H9 (cell line): Measurements from ENCODE around the gene CRCP. TPM values are rescaled to one million over a fixed set of nuclear protein-coding genes. Genes with fewer than 3 reads are reported as not detected.

Source experiments
- DNase-seq: peaks from one replicate; pipeline ENCODE4 v3.0.0-alpha.2; 2017
- H2AFZ ChIP-seq: one replicate; pipeline ENCODE4 v1.6.1; 2013; ENCODE audit warnings: mild to moderate bottlenecking, low read length, control low read depth, moderate library complexity
- H2AK5ac ChIP-seq: 2 replicates; pipeline ENCODE4 v1.6.1; 2013; ENCODE audit warnings: low read length, control low read depth, mixed read lengths; ENCODE audit not compliant: insufficient read length
- H2BK120ac ChIP-seq: one replicate; pipeline ENCODE4 v1.6.1; 2013; ENCODE audit warnings: low read depth, mild to moderate bottlenecking, low read length, control low read depth, inconsistent platforms; ENCODE audit not compliant: poor library complexity, severe bottlenecking
- H2BK12ac ChIP-seq: 2 replicates; pipeline ENCODE4 v1.6.1; 2013; ENCODE audit warnings: low read length, control low read depth, mixed read lengths, low read depth; ENCODE audit not compliant: insufficient read length
- H2BK15ac ChIP-seq: 2 replicates; pipeline ENCODE4 v1.6.1; 2013; ENCODE audit warnings: low read depth, low read length, control low read depth
- H2BK20ac ChIP-seq: one replicate; pipeline ENCODE4 v1.6.1; 2013; ENCODE audit warnings: low read depth, mild to moderate bottlenecking, low read length, control low read depth, inconsistent platforms; ENCODE audit not compliant: poor library complexity, severe bottlenecking
- H2BK5ac ChIP-seq: 2 replicates; pipeline ENCODE4 v1.6.1; 2013; ENCODE audit warnings: low read length, control low read depth, mixed read lengths; ENCODE audit not compliant: insufficient read length
- H3K14ac ChIP-seq: 2 replicates; pipeline ENCODE4 v1.6.1; 2013; ENCODE audit warnings: low read length, control low read depth; ENCODE audit not compliant: insufficient read depth
- H3K18ac ChIP-seq: 2 replicates; pipeline ENCODE4 v1.6.1; 2013; ENCODE audit warnings: low read depth, mild to moderate bottlenecking, mixed read lengths, low read length, control low read depth; ENCODE audit not compliant: insufficient read length
- H3K23ac ChIP-seq: 2 replicates; pipeline ENCODE4 v1.6.1; 2013; ENCODE audit warnings: low read length, control low read depth, mixed read lengths, low read depth; ENCODE audit not compliant: insufficient read length
- H3K23me2 ChIP-seq: 2 replicates; pipeline ENCODE4 v1.6.1; 2013; ENCODE audit warnings: low read depth, mild to moderate bottlenecking, mixed read lengths, low read length, control low read depth; ENCODE audit not compliant: insufficient read length, poor library complexity, severe bottlenecking
- H3K27ac ChIP-seq: 2 replicates; pipeline ENCODE4 v1.5.1; 2013; ENCODE audit warnings: low read length, control low read depth, mixed read lengths, low read depth; ENCODE audit not compliant: insufficient read length
- H3K27me3 ChIP-seq: 2 replicates; pipeline ENCODE4 v1.6.1; 2013; ENCODE audit warnings: low read length, control low read depth, inconsistent platforms; ENCODE audit not compliant: insufficient read depth
- H3K4ac ChIP-seq: 2 replicates; pipeline ENCODE4 v1.6.1; 2013; ENCODE audit warnings: low read depth, mild to moderate bottlenecking, control low read depth, inconsistent platforms, low read length, moderate library complexity
- H3K4me1 ChIP-seq: 2 replicates; pipeline ENCODE4 v1.6.1; 2013; ENCODE audit warnings: low read length, control low read depth, inconsistent platforms; ENCODE audit not compliant: insufficient read depth
- H3K4me2 ChIP-seq: 2 replicates; pipeline ENCODE4 v1.6.1; 2013; ENCODE audit warnings: low read length, control low read depth, mixed read lengths; ENCODE audit not compliant: insufficient read length, insufficient read depth
- H3K56ac ChIP-seq: 2 replicates; pipeline ENCODE4 v1.6.1; 2013; ENCODE audit warnings: low read depth, mild to moderate bottlenecking, mixed read lengths, low read length, control low read depth; ENCODE audit not compliant: insufficient read length
- H3K79me1 ChIP-seq: 2 replicates; pipeline ENCODE4 v1.6.1; 2013; ENCODE audit warnings: low read depth, mild to moderate bottlenecking, moderate library complexity, low read length, control low read depth, inconsistent platforms; ENCODE audit not compliant: insufficient read depth, poor library complexity, severe bottlenecking
- H3K79me2 ChIP-seq: 2 replicates; pipeline ENCODE4 v1.6.1; 2013; ENCODE audit warnings: low read length, control low read depth, inconsistent platforms; ENCODE audit not compliant: insufficient read depth
- H3K9ac ChIP-seq: 2 replicates; pipeline ENCODE4 v1.6.1; 2013; ENCODE audit warnings: low read length, control low read depth, mixed read lengths; ENCODE audit not compliant: insufficient read length; ENCODE audit errors: extremely low read depth
- H3K9me3 ChIP-seq: one replicate; pipeline ENCODE4 v1.6.1; 2013; ENCODE audit warnings: low read depth, low read length, inconsistent platforms; ENCODE audit not compliant: control insufficient read depth
- H3T11ph ChIP-seq: one replicate; pipeline ENCODE4 v1.6.1; 2013; ENCODE audit warnings: mild to moderate bottlenecking, low read length, control low read depth, inconsistent platforms
- H4K20me1 ChIP-seq: one replicate; pipeline ENCODE4 v1.6.1; 2013; ENCODE audit not compliant: control insufficient read depth, insufficient read length, insufficient read depth
- H4K5ac ChIP-seq: 2 replicates; pipeline ENCODE4 v1.6.1; 2013; ENCODE audit warnings: low read depth, mild to moderate bottlenecking, mixed read lengths, low read length, control low read depth; ENCODE audit not compliant: insufficient read length
- H4K8ac ChIP-seq: replicated peaks from 2 replicates; pipeline ENCODE4 v1.6.1; 2013; ENCODE audit warnings: low read length, control low read depth, mixed read lengths, low read depth; ENCODE audit not compliant: insufficient read length
- H4K91ac ChIP-seq: 2 replicates; pipeline ENCODE4 v1.6.1; 2013; ENCODE audit warnings: low read depth, mild to moderate bottlenecking, moderate library complexity, mixed read lengths, low read length, control low read depth; ENCODE audit not compliant: insufficient read length
- H3K27ac Mint-ChIP-seq, 3 experiments: 2 replicates in 2 of 3; 3 replicates in 1 of 3; pipeline ENCODE4 v1.8.0; 2020 to 2021; ENCODE audit warnings: mixed read lengths in 3 of 3, mild to moderate bottlenecking in 1 of 3, moderate library complexity in 1 of 3
- H3K27me3 Mint-ChIP-seq: 2 replicates; pipeline ENCODE4 v1.8.0; 2021; ENCODE audit warnings: low read depth, mild to moderate bottlenecking, moderate library complexity, mixed read lengths
- H3K36me3 Mint-ChIP-seq, 3 experiments: 2 replicates in 2 of 3; 3 replicates in 1 of 3; pipeline ENCODE4 v1.8.0; 2020 to 2021; ENCODE audit warnings: low read depth in 3 of 3, mixed read lengths in 3 of 3; ENCODE audit not compliant: insufficient read depth in 1 of 3
- H3K4me1 Mint-ChIP-seq, 2 experiments: 2 replicates each; pipeline ENCODE4 v1.8.0; 2020; ENCODE audit warnings: mixed read lengths in 2 of 2
- H3K4me3 Mint-ChIP-seq, 2 experiments: 2 replicates in 1 of 2; 3 replicates in 1 of 2; pipeline ENCODE4 v1.8.0; 2020 to 2021; ENCODE audit warnings: mild to moderate bottlenecking in 2 of 2, mixed read lengths in 2 of 2, moderate library complexity in 1 of 2
- H3K9me3 Mint-ChIP-seq, 2 experiments: 2 replicates in 1 of 2; 3 replicates in 1 of 2; pipeline ENCODE4 v1.8.0; 2020; ENCODE audit warnings: mild to moderate bottlenecking in 2 of 2, mixed read lengths in 2 of 2, moderate library complexity in 1 of 2
- CTCF ChIP-seq: fragments of 200-600 bp; sonication (generic); conservative IDR thresholded peaks from 3 replicates; pipeline ENCODE4 v1.8.0; 2021; ENCODE audit warnings: antibody characterized with exemption, mild to moderate bottlenecking
- WGBS: extraction: QIAGEN DNeasy Blood & Tissue Kit; methylation state at CpG from one replicate; pipeline ENCODE4 v1.1.7; 2013; ENCODE audit warnings: missing lambda C conversion rate, low lambda C conversion rate, mixed read lengths; ENCODE audit not compliant: insufficient read length; ENCODE audit errors: extremely low coverage; 5-methylcytosine and 5-hydroxymethylcytosine counted together
- total RNA-seq: library from RNA; stranded (reverse); gene quantifications from 2 replicates; pipeline ENCODE4 v1.2.1, GENCODE V29; 2021

CRCP gene
- total RNA-seq, 1 experiment from 2014 or later: 39.0 TPM

GRCh38 chr7:66202441-66202840 is 87.8 kb downstream of the CRCP start:
- Histone ChIP-seq H3K27me3 (no peaks in the 10 kb centered on the region), H2BK5ac (no peak overlapping the region), H3K79me1 (no peaks in the 10 kb centered on the region), H3K23ac (no peak overlapping the region), H4K91ac (no peak overlapping the region), H3K79me2 (no peaks in the 10 kb centered on the region), H2BK20ac (no peak overlapping the region), H3K56ac (no peak overlapping the region), H2AK5ac (no peak overlapping the region), H3K14ac (no peak overlapping the region), H3K4me1 (peaks cover 5% of the 10 kb centered on the region; the same call in 1 of the 2 replicates), H3K18ac (no peak overlapping the region), H2BK120ac (no peak overlapping the region), H3K27ac (no peak overlapping the region), H3T11ph (no peak overlapping the region), H3K4me2 (no peak overlapping the region), H2BK12ac (no peak overlapping the region), H4K8ac (no peak overlapping the region), H2AFZ (no peak overlapping the region), H3K23me2 (peaks cover 5% of the 10 kb centered on the region), H3K9ac (no peak overlapping the region), H2BK15ac (no peak overlapping the region), H3K4ac (no peak overlapping the region), H4K5ac (no peak overlapping the region), H4K20me1 (no peaks in the 10 kb centered on the region), H3K9me3 (no peaks in the 10 kb centered on the region)
- no peak for TF ChIP-seq CTCF
- peaks cover 0 to 5% (median 0%) of the 10 kb centered on the region in 3 experiments; a peak in 1 of 7 replicates for H3K36me3 Mint-ChIP-seq
- H3K4me1 Mint-ChIP-seq: peaks cover 20 to 25% of the 10 kb centered on the region in 2 experiments
- H3K4me3 Mint-ChIP-seq: no peak overlapping the region
- no peak overlapping the region for H3K27ac Mint-ChIP-seq
- DNase-seq: peak; percentile 10
- no CpG with 5 or more reads among the region's 8 CpGs for WGBS
- peaks cover 25% of the 10 kb centered on the region for H3K27me3 Mint-ChIP-seq
- peaks cover 0 to 3% of the 10 kb centered on the region in 2 experiments; a peak in 3 of 5 replicates for H3K9me3 Mint-ChIP-seq

Other genes with a start within 250 kb of the CRCP start
- gene VKORC1L1, start 241.8 kb upstream of the CRCP start, total RNA-seq: 27.4 and 29.4 TPM in 2 replicates
- 62.0 and 63.4 TPM in 2 replicates for gene GUSB, start 132.6 kb upstream of the CRCP start, total RNA-seq
- 30.7 and 31.9 TPM in 2 replicates for gene ASL, start 39.0 kb upstream of the CRCP start, total RNA-seq
- 12.5 and 15.9 TPM in 2 replicates for gene TPST1, start 90.5 kb downstream of the CRCP start, total RNA-seq